Measurements from ENCODE around the gene PPP2R3B. TPM values are rescaled to one million over a fixed set of nuclear protein-coding genes. Genes with fewer than 3 reads are reported as not detected.
"Not testable (repeated sequence)": the region's sequence is repeated elsewhere in the genome, so short reads cannot be mapped to it uniquely, and the experiment has no call there.

PPP2R3B gene
- total RNA-seq, 1 donor = 9.1 TPM

- no peak for DNase-seq (ENCODE audit: low read depth)
- TF ChIP-seq CTCF (IDR thresholded peaks at IDR 0.05; ENCODE audit: insufficient read depth, low read depth, low read length) = no peak
- H3K4me3 ChIP-seq (ENCODE audit: low read depth, low read length) = no peak overlapping the region
These were observed 75.3 kb downstream of the PPP2R3B start for GRCh38 chrX:311156-312129.

GRCh38 chrX:310621-311155 lies 76.0 kb downstream of the PPP2R3B start:
- no peak overlapping the region for H3K4me3 ChIP-seq (ENCODE audit: low read depth, low read length)
- DNase-seq (ENCODE audit: low read depth) = no peak
- TF ChIP-seq CTCF (IDR thresholded peaks at IDR 0.05; ENCODE audit: insufficient read depth, low read depth, low read length) = no peak

GRCh38 chrX:308821-309520 lies 77.7 kb downstream of the PPP2R3B start:
- TF ChIP-seq CTCF (IDR thresholded peaks at IDR 0.05; ENCODE audit: insufficient read depth, low read depth, low read length) = no peak
- DNase-seq (ENCODE audit: low read depth) = no peak
- no peak overlapping the region for H3K4me3 ChIP-seq (ENCODE audit: low read depth, low read length)

GRCh38 chrX:307261-308111 lies 79.2 kb downstream of the PPP2R3B start:
- no peak for TF ChIP-seq CTCF (IDR thresholded peaks at IDR 0.05; ENCODE audit: insufficient read depth, low read depth, low read length)
- H3K4me3 ChIP-seq (ENCODE audit: low read depth, low read length) = no peak overlapping the region
- DNase-seq (ENCODE audit: low read depth) = no peak

GRCh38 chrX:306614-307251 lies 80.0 kb downstream of the PPP2R3B start:
- not testable (repeated sequence) for H3K4me3 ChIP-seq (ENCODE audit: low read depth, low read length); DNase-seq (ENCODE audit: low read depth)

GRCh38 chrX:305781-306613 lies 80.7 kb downstream of the PPP2R3B start:
- DNase-seq (ENCODE audit: low read depth) = not testable (repeated sequence)

More at GRCh38 chrX:305781-306613, 80.7 kb downstream of the PPP2R3B start:
- H3K4me3 ChIP-seq (ENCODE audit: low read depth, low read length) = not testable (repeated sequence)

Data from fibroblast of villous mesenchyme (primary cell).